Amygdala (tissue), 56 donors: Measurements from ENCODE around the gene MALRD1.

Experiments used
- DNase-seq, 56 donors: peaks; one replicate each; lab custom pipeline; 2025; lab: John Stamatoyannopoulos, UW

Gene MALRD1

DNA sequence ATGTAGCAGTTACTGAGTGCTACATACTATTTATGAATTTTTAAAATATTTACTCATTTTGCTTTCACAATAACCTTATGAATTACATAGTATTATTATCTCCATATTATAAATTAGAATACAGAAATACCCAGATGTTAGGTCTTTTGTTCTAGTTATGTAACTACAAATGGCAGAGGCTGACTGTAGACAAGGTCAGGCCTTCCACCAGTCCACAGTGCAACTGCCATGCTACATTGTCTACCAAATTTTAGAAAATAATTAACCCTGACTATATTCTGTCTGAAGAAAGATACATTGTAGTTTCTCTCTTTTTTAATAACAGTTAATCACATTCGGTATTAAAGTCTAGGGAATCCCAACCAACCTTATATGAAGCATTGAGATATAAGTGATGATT is 280.9 kb downstream of the MALRD1 start:
- no peak for DNase-seq

DNA sequence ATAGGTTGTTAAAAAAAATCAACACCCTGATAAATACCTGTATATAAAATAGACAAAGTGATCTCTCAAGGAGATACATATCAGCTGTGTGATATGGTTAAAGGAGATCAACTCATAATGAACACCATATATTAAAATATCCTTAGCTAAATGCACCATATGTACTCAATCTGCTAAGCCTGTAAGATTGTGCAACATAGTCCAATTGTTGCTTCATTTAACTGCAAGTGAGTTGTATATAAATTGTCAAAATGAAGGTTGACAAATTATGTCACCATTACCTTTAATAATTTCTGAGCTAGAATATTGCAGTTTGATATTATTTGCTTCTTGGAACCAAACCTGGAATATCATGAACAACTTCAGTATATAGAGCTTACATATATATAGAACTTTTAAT is 283.7 kb downstream of the MALRD1 start:
- no peak for DNase-seq

DNA sequence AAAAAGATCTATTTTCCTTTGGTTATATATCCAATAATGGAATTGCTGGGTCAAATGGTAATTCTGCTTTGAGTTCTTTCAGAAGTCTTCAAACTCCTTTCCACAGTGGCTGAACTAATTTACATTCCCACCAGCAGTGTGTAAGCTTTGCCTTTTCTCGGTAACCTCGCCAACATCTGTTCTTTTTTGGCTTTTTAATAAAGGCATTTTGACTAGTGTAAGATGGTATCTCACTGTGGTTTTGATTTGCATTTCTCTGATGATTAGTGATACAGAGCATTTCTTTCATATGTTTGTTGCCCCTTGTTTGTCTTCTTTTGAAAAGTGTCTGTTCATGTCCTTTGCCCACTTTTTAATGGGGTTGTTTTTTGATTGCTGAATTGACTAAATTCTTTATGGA is 285.0 kb downstream of the MALRD1 start:
- DNase-seq, result no peak

DNA sequence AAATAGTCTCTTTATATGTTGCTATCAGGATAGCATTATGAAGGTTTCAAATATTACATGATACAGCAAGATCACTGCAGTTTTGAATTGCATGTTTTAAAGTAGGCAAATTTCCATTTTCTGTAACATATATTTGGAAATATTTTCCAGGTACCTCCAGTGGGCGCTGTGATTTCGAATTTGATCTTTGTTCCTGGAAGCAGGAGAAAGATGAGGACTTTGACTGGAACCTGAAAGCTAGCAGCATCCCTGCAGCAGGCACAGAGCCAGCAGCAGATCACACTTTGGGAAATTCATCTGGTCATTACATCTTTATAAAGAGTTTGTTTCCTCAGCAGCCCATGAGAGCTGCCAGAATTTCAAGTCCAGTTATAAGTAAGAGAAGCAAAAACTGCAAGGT is 299.0 kb downstream of the MALRD1 start:
- DNase-seq, result no peak

DNA sequence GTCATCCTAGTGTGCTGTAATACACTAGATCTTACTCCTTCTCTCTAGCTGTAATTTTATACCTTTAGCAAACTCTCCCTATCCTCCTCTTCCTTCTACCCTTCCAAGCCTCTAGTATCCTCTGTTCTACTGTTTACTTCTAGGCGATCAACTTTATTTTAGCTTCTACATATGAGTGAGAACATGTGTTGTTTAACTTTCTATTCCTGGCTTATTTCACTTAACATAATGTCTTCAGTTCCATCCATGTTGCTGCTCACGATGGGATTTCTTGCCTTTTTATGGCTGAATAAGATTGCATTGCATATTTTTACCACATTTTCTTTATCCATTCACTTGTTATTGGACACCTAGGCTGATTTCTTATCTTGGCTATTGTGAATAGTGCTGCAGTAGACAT is 318.6 kb downstream of the MALRD1 start:
- no peak for DNase-seq

DNA sequence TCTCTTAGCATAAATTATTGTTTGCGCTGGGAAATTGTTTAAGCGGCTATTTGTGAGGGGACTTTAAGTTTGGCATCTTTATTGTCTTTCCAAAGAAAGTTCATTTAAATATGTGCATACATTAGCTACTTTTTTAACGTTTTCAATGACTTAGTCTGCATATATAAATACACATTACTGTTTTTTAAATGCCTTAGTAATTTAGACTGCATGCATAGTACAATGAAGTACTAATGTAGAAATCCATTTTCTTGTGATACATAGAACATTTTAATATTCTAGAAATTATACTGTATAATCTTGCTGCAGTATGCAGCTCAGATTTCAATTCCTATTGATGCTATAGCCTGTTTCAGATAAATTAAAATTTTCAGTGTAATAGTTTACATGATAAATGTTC is 325.4 kb downstream of the MALRD1 start:
- no peak for DNase-seq

DNA sequence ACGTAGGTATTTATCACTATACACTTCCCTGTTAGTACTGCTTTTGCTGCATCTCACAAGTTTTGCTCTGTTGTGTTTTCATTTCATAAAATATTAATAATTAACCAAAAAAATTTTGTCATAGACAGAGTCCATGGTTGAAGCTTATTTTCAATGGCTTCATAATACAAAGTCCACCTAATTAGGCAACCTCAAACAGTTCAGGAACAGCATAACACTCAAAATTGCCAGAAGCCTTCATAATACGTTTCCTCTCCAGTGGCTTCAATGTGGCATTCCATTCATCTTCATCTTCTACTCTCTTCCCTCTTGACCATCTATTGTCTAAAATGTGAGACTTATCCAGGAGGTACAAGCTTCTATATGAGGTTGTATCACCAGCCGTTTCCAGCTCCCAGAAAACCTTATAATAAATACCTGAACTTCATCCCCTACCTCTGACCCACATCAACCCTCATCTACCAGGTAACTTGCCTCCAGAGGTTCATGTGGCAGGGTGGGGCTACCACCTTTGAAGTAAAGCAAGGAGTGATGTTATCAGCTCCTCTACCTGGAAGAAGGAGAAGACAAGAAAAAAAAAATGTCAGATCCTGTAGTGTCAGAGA is 337.3 kb downstream of the MALRD1 start:
- no peak for DNase-seq

DNA sequence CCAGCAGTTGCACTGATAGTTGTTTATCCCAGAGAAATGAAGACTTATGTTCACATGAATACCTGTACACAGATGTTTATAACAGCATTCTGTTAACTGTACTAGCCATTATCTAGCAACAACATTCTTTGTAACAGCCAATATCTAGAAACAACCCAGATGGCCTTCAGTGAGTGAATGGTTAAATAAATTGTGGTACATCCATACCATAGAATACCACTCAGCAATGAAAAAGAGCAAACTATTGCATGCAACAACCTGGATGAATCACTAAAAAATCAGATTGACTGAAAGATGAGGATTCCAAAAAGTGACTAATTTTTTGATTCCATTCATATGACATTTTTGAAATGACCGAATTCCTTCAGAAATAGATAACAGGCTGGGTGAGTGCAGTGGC is 360.3 kb downstream of the MALRD1 start:
- no peak for DNase-seq

DNA sequence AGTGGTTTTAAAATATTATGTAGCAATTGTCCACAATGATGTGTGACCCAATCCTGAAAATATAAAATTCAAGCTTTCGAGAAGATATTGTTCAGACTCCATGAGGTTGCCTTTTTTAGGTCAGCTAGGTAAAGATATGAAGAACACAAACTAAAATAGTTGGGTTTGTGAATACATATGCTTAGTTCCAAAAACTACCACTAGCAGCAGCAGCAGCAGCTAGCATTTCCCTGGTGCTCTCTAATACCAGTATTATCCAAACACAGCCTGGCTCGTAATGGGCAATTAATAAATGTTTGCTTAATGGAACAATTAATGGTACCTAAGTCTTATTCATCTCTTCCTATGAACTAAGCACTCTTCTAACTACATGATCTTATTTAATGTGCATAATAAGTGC is 362.5 kb downstream of the MALRD1 start:
- no peak for DNase-seq

DNA sequence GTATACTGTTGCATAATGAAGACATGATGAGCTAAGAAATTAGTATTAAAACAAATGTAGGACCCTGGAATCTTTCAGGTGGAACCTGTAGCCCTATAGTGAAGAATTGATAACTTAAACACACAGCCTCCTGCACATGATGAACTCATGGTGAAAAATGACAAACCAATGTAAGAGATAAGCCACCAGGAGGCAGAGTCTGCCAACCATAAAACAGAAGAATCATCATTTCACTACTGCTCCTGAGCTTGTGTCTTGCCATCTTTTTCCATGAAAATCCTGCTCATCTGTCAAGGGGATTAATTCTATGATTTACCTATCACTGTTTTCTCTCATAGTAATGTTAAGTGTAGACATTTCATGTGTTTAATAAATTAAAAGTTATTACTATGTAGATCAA is 363.9 kb downstream of the MALRD1 start:
- DNase-seq, result peak in 3 of 56 donors; percentile 7 to 29 (median 17)

DNA sequence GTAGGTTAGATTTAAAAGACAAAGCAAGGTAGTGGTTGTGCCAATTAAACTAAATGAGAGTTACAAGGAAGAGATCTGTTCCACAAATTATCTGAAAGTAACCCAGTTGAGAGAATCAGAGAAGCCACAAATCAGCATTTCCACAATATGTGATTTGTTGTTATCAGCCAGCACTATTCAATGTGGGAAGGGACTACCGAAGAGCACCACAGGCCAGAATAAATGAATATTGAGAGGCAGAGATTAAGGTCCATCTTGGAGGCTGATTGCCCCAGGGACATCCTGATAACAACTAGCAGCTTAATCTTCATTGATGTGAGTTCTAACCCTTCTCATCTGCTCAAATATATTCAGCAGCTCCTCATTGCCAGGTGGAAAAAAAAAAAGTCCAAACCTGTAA is 367.6 kb downstream of the MALRD1 start:
- DNase-seq, result no peak

DNA sequence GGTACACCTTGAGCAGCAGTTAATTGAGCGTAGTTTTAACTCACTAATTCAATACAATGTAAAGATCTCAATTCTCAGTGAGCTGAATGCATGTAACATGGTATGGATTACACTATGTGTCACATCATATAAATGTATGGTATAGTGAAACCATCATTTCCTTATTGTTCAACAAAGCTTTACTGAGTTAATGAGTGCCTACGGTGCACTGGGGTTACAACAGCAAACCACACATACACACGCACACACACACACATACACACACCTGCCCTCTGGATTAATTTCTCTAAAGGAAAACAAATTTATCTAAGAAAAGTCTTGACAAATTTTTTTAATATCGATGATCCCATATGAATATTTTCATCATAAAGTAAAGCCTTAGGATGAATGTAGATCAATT is 369.1 kb downstream of the MALRD1 start:
- DNase-seq, result no peak

DNA sequence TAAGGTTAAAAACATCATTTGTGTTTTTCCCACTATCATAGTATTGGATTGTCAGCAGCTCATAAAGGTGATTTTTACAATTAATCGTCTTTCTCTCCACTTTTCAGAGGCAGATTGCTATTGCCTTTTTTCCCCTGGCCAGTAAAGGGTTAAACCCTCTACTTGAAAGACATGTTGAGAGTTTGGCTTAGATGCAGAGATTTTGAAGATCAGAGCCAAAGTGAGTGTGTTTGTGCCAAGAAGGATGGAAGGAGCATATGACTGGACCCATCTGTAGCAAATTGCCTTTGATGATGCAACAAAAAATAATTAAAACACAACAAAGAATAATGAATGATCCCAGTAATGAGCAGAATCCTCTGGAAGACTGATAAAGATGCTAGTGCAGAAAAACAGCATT is 373.1 kb downstream of the MALRD1 start:
- no peak for DNase-seq

DNA sequence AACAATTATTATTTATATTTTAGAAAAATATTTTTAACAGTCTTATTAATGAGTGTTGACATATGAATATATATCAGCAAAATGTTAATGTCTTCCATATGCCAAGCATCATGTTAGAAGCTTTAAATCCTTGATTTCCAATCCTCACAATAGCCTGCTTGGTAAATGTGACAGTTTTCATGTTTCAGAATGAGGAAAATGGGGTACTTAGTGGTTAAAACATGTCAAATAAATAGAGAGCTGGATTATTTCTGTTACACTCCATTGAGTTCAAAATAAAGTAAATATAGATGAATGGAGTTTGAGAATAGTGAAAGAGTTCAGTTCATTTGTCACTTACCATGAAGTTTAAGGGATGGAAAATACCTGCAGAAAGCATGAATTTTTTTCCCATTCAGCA is 377.4 kb downstream of the MALRD1 start:
- no peak for DNase-seq

DNA sequence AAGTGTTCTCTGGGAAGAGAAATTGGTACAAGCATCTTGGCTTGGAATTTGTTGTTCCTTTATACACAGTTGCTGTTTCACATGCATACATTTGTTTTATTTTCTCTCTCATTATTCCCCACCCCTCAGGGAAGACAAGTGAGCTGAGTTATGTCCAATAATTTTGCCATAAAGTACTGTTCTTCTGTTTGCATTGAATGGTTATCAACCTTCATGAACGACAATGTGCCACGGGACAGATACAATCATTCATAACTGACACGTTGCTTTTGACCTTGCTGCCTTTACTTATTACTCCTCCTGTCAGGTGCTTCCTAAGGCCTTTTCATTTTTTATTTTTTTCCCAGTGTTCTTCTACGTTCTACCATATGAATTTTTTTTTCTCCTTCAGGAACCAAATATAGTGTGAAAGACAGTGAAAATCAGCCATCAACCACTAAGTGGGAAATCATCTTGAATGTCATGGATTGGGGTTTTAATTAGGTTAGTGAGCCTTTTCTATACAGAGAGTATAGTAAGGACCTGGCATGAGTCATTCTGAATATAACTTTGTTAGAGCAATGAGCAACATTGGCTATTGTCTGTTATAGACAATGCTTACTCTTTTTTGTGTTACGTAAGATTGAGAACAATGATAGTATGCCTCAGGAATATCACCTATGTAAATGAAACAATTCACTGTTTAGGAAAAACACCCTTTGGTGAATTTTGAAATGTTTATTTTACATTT is 383.2 kb downstream of the MALRD1 start:
- DNase-seq, result no peak

DNA sequence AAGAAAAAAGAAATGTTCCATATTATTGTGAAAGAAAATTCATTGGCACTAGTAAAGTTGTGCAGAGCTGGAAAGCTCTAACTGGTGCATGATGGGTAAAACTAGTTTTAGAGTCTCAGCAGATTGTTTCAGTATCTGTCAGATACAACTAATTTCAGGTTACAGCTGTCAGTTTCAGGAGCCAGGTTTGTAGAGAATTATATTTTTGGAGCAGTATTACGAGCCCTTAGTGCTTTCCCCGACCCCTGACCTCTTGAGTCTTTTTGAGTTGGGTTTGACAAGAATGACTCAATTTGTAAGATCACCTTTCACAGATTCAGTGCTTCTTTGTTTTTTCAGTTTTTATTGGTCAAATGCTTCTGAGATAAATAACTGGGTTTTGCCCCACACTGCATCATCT is 401.3 kb downstream of the MALRD1 start:
- no peak for DNase-seq

DNA sequence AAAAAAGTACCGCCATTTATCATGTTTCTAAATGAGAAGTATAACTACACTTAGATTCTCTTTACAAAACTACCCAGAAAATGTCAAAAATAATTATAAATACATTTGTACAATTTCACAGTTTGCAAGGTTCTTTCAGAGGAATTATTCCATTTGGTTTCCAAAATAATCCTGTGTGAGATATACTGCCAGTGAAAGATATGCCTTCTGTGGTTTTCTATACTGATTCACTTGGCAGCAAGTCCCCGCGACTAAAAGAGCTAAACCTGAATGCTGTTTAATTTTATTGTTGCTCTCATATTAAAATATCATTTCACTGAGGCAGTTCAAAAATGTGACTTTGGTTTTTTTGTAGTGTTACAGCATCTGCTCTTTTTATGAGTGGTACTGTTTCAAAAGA is 402.8 kb downstream of the MALRD1 start:
- DNase-seq, result no peak

DNA sequence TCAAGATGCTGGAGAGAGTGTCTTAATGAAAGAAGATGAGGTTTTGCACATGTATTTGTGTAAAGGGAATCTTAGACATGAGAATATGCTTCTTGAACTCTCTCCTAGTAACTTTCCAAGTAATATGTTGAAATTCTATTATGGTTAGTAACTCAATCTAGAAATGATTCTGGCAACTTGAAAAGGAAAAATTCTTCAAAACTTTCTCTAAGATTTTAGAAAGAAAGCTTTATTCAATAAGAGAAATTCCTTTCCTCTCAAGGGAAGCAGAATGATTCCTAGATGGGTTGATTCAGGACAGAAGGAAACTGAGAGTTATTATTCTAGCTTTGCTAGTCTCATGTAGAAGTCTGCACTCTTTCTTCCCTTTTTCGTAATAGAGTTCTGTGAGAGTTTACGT is 403.3 kb downstream of the MALRD1 start:
- DNase-seq, result no peak

DNA sequence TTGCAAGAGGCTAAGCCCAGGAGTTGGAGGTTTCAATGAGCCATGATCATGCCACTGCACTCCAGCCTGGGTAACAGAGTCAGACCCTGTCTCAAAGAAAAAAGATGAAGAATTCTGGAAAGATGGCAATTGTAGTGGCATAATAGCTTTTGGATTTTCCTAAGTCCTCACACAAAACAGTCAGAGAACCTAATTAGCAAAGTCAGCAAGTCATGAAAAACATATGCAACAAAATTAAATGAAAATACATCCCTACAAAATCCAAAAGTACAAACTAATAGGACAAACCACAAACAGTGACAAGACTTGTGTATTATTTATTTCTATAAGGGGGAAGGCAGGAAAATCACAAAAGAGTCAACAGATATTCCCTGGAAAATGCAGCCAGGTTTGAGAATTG is 405.4 kb downstream of the MALRD1 start:
- DNase-seq, result no peak

DNA sequence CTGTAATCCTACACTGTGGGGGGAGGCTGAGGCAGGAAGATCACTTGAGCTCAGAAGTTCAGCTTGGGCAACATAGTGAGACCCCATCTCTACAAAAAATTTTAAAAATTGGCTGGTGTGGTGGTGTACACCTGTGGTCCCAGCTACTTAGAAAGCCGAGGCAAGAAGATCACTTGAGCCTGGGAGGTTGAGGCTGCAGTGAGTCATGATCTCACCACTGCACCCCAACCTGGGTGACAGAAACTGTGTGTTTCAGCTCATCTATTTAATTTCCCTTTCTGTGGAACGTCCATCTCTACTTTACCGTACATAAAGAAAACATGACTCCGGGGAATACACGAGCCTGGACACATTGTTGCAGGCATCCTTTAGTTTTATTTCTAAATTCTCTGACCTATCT is 413.0 kb downstream of the MALRD1 start:
- DNase-seq, result no peak

DNA sequence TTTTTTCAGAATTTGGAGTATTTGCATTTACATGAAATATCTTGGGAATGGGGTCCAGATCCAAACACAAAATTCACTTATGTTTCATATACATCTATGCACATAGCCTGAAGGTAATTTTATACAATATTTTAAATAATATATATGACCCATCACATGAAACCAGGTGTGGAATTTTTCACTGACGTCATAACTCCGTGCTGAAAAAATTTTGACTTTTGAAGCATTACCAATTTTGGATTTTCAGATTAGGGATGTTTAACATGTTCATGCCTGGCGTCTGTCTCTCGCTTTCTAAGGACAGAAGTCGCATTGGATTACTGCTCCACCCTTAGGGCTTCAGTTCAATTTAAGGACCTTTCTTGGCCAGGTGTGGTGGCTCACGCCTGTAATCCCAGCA is 418.1 kb downstream of the MALRD1 start:
- DNase-seq, result no peak

DNA sequence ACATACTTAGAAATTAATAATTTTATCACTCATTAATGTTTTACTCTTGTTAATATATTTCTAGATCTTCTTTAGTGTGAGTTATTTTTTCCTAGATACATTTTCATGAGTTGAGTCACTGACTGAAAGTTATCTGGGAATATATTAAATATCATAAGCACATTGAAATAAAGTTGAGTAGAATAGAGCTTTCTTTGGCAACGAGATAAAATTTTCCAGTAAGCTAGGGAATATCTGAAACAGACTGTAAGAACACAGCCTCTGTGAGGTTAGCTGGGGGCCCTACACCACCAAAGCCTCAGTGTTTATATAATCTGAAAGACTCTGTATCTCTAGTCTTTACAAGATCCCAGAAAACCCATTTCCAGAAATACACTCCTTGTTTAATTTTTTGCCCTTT is 419.8 kb downstream of the MALRD1 start:
- no peak for DNase-seq

DNA sequence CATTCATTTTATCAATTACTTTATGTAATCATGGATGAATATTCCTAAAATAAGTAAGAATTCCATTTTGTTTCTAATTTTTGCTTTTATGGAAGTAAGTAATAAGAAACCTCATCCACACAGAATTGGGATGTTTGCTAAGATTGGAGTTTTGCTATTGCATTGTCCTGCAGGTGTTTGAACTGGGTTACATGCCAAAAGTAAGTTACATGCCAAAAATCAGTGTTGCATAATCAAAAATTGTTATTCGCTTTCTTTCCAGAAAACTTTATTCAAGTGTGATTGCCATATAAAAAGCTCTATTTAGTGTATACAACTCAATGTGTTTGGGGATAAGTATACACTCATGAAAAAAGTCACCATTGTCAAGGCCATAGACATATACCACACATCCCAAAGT is 420.9 kb downstream of the MALRD1 start:
- no peak for DNase-seq
